ENCODE data around the gene RABIF. TPM values are rescaled to one million over a fixed set of nuclear protein-coding genes. Genes with fewer than 3 reads are reported as not detected.

Gene RABIF
- polyA plus RNA-seq, 3 donors = 7.8 to 24.6 (median 22.8) TPM

GRCh38 chr1:202843081-202843480 lies 45.9 kb downstream of the RABIF start:
- TF ChIP-seq, protein P1, sequence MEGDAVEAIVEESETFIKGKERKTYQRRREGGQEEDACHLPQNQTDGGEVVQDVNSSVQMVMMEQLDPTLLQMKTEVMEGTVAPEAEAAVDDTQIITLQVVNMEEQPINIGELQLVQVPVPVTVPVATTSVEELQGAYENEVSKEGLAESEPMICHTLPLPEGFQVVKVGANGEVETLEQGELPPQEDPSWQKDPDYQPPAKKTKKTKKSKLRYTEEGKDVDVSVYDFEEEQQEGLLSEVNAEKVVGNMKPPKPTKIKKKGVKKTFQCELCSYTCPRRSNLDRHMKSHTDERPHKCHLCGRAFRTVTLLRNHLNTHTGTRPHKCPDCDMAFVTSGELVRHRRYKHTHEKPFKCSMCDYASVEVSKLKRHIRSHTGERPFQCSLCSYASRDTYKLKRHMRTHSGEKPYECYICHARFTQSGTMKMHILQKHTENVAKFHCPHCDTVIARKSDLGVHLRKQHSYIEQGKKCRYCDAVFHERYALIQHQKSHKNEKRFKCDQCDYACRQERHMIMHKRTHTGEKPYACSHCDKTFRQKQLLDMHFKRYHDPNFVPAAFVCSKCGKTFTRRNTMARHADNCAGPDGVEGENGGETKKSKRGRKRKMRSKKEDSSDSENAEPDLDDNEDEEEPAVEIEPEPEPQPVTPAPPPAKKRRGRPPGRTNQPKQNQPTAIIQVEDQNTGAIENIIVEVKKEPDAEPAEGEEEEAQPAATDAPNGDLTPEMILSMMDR (IDR thresholded peaks at IDR 0.05) = no peak
- H3K36me3 Mint-ChIP-seq = no peaks in the 10 kb centered on the region
- no peak overlapping the region for H3K4me2 ChIP-seq (replicated peaks; ENCODE audit: extremely low read depth, low read length, poor library complexity, severe bottlenecking)
- no peaks in the 10 kb centered on the region for H3K36me3 ChIP-seq (replicated peaks in 1 of 2; ENCODE audit: control insufficient read depth in 1 of 2, insufficient read depth in 2 of 2, low read length in 2 of 2)
- no peaks in the 10 kb centered on the region for H4K20me1 ChIP-seq (ENCODE audit: insufficient read depth, low read length)
- H3K27ac Mint-ChIP-seq = no peak overlapping the region
- H3K27me3 ChIP-seq (ENCODE audit: control insufficient read depth in 2 of 2, insufficient read depth in 2 of 2, low read length in 2 of 2) = no peaks in the 10 kb centered on the region
- H3K4me3 Mint-ChIP-seq = no peak overlapping the region
- no peaks in the 10 kb centered on the region for H3K79me2 ChIP-seq (ENCODE audit: insufficient read depth, low read length)
- WGBS (ENCODE audit: insufficient coverage) = 95% methylated on average over 10 of the region's 11 CpGs
- H3K9me3 Mint-ChIP-seq = peaks cover 0 to 4% (median 0%) of the 10 kb centered on the region in 7 donors
- H3K4me1 ChIP-seq (ENCODE audit: control insufficient read depth in 1 of 2, insufficient read depth in 2 of 2, low read length in 2 of 2) = peaks cover 0 to 6% of the 10 kb centered on the region in 2 donors
- no peaks in the 10 kb centered on the region for H3K9me3 ChIP-seq (replicated peaks in 1 of 2; ENCODE audit: control insufficient read depth in 1 of 2, insufficient read depth in 1 of 2, low read length in 2 of 2)
- H3K27ac ChIP-seq (ENCODE audit: low read depth in 1 of 2, low read length in 2 of 2) = no peak overlapping the region
- H3K4me3 ChIP-seq (replicated peaks in 1 of 3; ENCODE audit: low read depth in 2 of 3, low read length in 3 of 3) = no peak overlapping the region
- peaks cover 12% of the 10 kb centered on the region for H3K4me1 Mint-ChIP-seq
- peaks cover 0 to 4% (median 1%) of the 10 kb centered on the region in 3 donors for H3K27me3 Mint-ChIP-seq (ENCODE audit: low read depth in 3 of 3)
- DNase-seq = no peak
- H3K9ac ChIP-seq (ENCODE audit: insufficient read depth, low read length, poor library complexity, severe bottlenecking) = no peak overlapping the region
- H2AFZ ChIP-seq (ENCODE audit: insufficient read depth, low read depth, low read length, poor library complexity, severe bottlenecking) = no peak overlapping the region
- intact Hi-C loops (cut with micrococcal nuclease) = no loop called here

- Histone ChIP-seq H3K9me3 (replicated peaks in 1 of 2; ENCODE audit: control insufficient read depth in 1 of 2, insufficient read depth in 1 of 2, low read length in 2 of 2) (no peaks in the 10 kb centered on the region), H3K4me1 (ENCODE audit: control insufficient read depth in 1 of 2, insufficient read depth in 2 of 2, low read length in 2 of 2) (peaks cover 18 to 19% of the 10 kb centered on the region in 2 donors), H3K4me2 (replicated peaks; ENCODE audit: extremely low read depth, low read length, poor library complexity, severe bottlenecking) (no peak overlapping the region), H3K9ac (ENCODE audit: insufficient read depth, low read length, poor library complexity, severe bottlenecking) (no peak overlapping the region), H4K20me1 (ENCODE audit: insufficient read depth, low read length) (no peaks in the 10 kb centered on the region), H3K79me2 (ENCODE audit: insufficient read depth, low read length) (no peaks in the 10 kb centered on the region), H2AFZ (ENCODE audit: insufficient read depth, low read depth, low read length, poor library complexity, severe bottlenecking) (no peak overlapping the region), H3K4me3 (replicated peaks in 1 of 3; ENCODE audit: low read depth in 2 of 3, low read length in 3 of 3) (no peak overlapping the region), H3K27me3 (ENCODE audit: control insufficient read depth in 2 of 2, insufficient read depth in 2 of 2, low read length in 2 of 2) (no peaks in the 10 kb centered on the region), H3K27ac (ENCODE audit: low read depth in 1 of 2, low read length in 2 of 2) (no peak overlapping the region), H3K36me3 (replicated peaks in 1 of 2; ENCODE audit: control insufficient read depth in 1 of 2, insufficient read depth in 2 of 2, low read length in 2 of 2) (no peaks in the 10 kb centered on the region)
- H3K9me3 Mint-ChIP-seq = peaks cover 0 to 4% (median 0%) of the 10 kb centered on the region in 7 donors
- intact Hi-C loops (cut with micrococcal nuclease) = no loop called here
- DNase-seq = no peak
- H3K27me3 Mint-ChIP-seq (ENCODE audit: low read depth in 3 of 3) = peaks cover 4 to 6% (median 5%) of the 10 kb centered on the region in 3 donors
- TF ChIP-seq, protein P1 (IDR thresholded peaks at IDR 0.05) = no peak
- no peaks in the 10 kb centered on the region for H3K36me3 Mint-ChIP-seq
- H3K4me1 Mint-ChIP-seq = peaks cover 30% of the 10 kb centered on the region
- no peak overlapping the region for H3K4me3 Mint-ChIP-seq
- WGBS (ENCODE audit: insufficient coverage) = 92% methylated on average over 2 of the region's 5 CpGs
- peak overlapping the region in 2 of 7 donors; percentile 30 to 72 for H3K27ac Mint-ChIP-seq
Observed at GRCh38 chr1:202837746-202838262, 51.1 kb downstream of the RABIF start.
